ENCODE measurements around the gene CPA5. TPM values are rescaled to one million over a fixed set of nuclear protein-coding genes. Genes with fewer than 3 reads are reported as not detected.
"Not testable (repeated sequence)": the region's sequence is repeated elsewhere in the genome, so short reads cannot be mapped to it uniquely, and the experiment has no call there.

CPA5 gene
- total and polyA plus RNA-seq, 8 donors, result 0.09 to 0.35 (median 0.20) TPM; not detected in 4

GRCh38 chr7:130369831-130370550 lies 25.4 kb downstream of the CPA5 start:
- ATAC-seq (no peak), DNase-seq (no peak), FAIRE-seq (no peak)
- WGBS, 2 donors, result 30% methylated on average over 3 of the region's 3 CpGs
- no peak for TF ChIP-seq CTCF (IDR thresholded peaks at IDR 0.05)
- Histone ChIP-seq H3K27ac (peak overlapping the region in 3 of 4 donors; percentile 44 to 53 (median 50)), H3K4me3 (no peak overlapping the region), H3K4me1 (peaks cover 31 to 70% (median 65%) of the 10 kb centered on the region in 3 donors), H3K27me3 (no peaks in the 10 kb centered on the region), H3K36me3 (no peaks in the 10 kb centered on the region), H3K9me3 (no peaks in the 10 kb centered on the region)
- intact Hi-C loops (cut with DNase I), result loop anchor here in 2 of 3 donors (5.0 to 10.0 kb wide), 2 partner anchors 73 to 75 kb away; partner anchors contain the start of gene CPA4 (in 1 of the 2)

- 74% methylated on average over 3 of the region's 3 CpGs for WGBS, 2 donors
- TF ChIP-seq CTCF (IDR thresholded peaks at IDR 0.05), result no peak
- Histone ChIP-seq H3K36me3 (no peaks in the 10 kb centered on the region), H3K4me1 (peaks cover 26 to 60% (median 55%) of the 10 kb centered on the region in 3 donors), H3K9me3 (no peaks in the 10 kb centered on the region), H3K4me3 (no peak overlapping the region), H3K27me3 (no peaks in the 10 kb centered on the region), H3K27ac (peak overlapping the region in 2 of 4 donors; percentile 91 to 92)
- no peak for FAIRE-seq
- intact Hi-C loops (cut with DNase I), result no loop called here
- DNase-seq, result peak in 1 of 6 donors; percentile 59
- ATAC-seq, result no peak
Measured at GRCh38 chr7:130371046-130371445, 26.4 kb downstream of the CPA5 start.

DNA sequence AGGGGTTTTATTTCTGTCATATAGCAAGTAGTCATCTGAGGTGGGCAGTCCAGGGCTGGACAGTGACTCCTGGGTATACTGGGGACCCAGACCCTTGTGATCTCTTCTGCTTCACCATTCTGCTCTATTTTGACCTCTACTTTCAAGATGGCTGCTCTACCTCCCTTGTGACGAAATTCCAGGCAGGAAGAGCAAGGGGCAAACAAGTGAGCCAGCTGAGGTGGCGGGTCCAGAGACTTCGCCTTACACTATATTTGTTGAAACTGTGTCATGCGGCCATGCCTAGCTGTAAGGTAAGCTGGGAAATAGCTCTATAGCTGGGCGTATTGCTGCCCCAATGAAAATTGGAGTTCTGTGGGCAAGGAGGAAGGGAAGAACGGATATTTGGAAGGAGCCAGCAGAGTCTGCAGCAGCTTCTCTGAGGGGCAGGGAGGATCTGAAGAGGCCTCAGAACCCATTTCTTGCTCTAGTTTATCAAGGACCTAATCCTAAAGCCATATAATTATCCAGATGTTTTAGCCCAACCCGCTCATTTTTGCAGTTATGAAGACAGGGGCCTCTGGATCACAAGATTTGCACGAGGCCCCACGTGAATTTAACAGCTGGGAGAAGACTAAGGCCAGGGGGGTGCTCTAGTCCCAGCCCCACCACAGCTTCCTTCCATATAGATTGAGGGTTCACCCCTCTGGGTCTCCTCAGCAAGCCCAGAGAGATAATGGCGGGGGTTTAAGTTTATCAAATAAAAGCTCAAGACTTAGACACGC lies 28.0 kb downstream of the CPA5 start:
- intact Hi-C loops (cut with DNase I), result no loop called here
- Histone ChIP-seq H3K27me3 (no peaks in the 10 kb centered on the region), H3K9me3 (no peaks in the 10 kb centered on the region), H3K4me3 (no peak overlapping the region), H3K36me3 (no peaks in the 10 kb centered on the region), H3K27ac (peak overlapping the region; percentile 80 to 95 (median 92)), H3K4me1 (peaks cover 26 to 55% (median 52%) of the 10 kb centered on the region in 3 donors)
- no peak for FAIRE-seq
- no peak for ATAC-seq
- peak in 1 of 6 donors; percentile 26 for DNase-seq
- no peak for TF ChIP-seq CTCF (IDR thresholded peaks at IDR 0.05)
- WGBS, 2 donors, result 76 to 77% methylated on average over 11 of the region's 11 CpGs

- FAIRE-seq, result no peak
- no peaks in the 10 kb centered on the region for H3K36me3 ChIP-seq
- H3K4me1 ChIP-seq, result peaks cover 34 to 53% (median 47%) of the 10 kb centered on the region in 3 donors
- H3K27me3 ChIP-seq, result no peaks in the 10 kb centered on the region
- ATAC-seq, result no peak
- intact Hi-C loops (cut with DNase I), result no loop called here
- 80 to 85% methylated on average over 6 of the region's 6 CpGs for WGBS, 2 donors
- no peak overlapping the region for H3K4me3 ChIP-seq
- no peak for TF ChIP-seq CTCF (IDR thresholded peaks at IDR 0.05)
- peak in 3 of 6 donors; percentile 49 to 57 (median 57) for DNase-seq
- H3K27ac ChIP-seq, result peak overlapping the region; percentile 80 to 95 (median 92)
- no peaks in the 10 kb centered on the region for H3K9me3 ChIP-seq
Measured at GRCh38 chr7:130374507-130374906, 29.9 kb downstream of the CPA5 start.

DNA sequence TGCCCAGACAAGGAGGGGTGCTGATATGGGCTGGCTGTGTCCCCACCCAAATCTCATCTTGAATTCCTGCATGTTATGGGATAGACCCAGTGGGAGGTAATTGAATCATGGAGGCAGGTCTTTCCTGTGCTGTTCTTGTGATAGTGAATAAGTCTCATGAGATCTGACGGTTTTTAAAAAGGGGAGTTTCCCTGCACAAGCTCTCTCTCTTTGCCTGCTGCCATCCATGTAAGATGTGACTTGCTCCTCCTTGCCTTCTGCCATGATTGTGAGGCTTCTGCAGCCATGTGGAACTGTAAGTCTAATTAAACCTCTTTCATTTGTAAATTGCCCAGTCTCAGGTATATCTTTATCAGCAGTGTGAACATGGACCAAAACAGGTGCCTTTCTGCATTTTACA lies 31.8 kb downstream of the CPA5 start:
- H3K4me3 ChIP-seq; H3K27ac ChIP-seq; H3K27me3 ChIP-seq; ATAC-seq; FAIRE-seq; intact Hi-C loops (cut with DNase I); H3K36me3 ChIP-seq; H3K9me3 ChIP-seq: not testable (repeated sequence)
- 62 to 96% methylated on average over 1 of the region's 1 CpG for WGBS, 2 donors
- DNase-seq, result peak in 1 of 6 donors; percentile 8
- H3K4me1 ChIP-seq, result peaks cover 29 to 33% (median 31%) of the 10 kb centered on the region in 3 donors

Data from pancreas (tissue), 10 donors.